IPS-18c (cell line): ENCODE results near the gene GPR89B.
A peak's percentile ranks its signal among the peaks of the same experiment; 100 is the strongest.
"Not testable (repeated sequence)": the region's sequence is repeated elsewhere in the genome, so short reads cannot be mapped to it uniquely, and the experiment has no call there.

Source experiments
- H3K4me3 ChIP-seq: 2 replicates; pipeline ENCODE4 v1.7.0; 2013; ENCODE audit warnings: low read depth, mild to moderate bottlenecking, low read length, moderate library complexity; ENCODE audit not compliant: insufficient read depth
- H3K9me3 ChIP-seq: one replicate; pipeline ENCODE4 v1.6.1; 2013; ENCODE audit warnings: mild to moderate bottlenecking, low read length, moderate library complexity; ENCODE audit not compliant: control insufficient read depth, insufficient read depth

GPR89B gene

DNA sequence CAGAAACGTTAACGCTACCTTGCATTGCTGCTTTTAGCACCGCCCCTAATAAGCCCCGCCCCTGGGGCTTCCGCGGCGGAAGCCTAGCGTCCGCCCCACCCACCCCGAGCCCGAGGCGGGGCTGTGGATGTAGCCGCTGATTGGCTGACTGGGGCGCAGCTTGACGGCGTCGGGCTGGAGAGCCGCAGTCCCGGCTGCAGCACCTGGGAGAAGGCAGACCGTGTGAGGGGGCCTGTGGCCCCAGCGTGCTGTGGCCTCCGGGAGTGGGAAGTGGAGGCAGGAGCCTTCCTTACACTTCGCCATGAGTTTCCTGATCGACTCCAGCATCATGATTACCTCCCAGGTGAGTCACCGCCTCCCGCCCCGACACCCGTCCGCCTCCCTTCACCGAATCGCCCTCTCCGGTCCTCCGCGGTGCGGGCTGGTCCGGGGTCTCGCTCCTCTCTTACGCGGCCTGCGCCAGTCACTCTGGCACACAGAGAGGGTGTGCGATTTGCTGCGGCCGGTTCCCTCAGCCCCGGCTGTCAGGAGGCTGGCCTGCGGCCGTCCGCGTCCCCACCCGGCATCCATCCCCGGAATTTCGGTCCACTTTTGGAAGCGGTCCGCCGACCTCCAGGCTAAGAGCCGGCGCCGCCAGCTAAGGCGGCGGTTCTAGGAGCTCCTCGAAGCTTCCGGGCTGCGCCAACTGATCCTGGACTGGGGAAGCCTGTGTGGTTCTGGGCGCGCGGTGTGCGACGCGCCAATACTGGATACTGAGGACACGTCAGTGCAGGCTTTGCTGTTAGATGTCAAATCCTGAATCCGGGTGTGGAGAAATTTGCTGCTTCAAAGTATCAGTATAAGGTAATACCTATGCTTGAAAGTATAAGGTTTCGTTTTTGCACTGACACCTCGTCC is at the start of gene GPR89B:
TSS of gene GPR89B (plus strand) at position 185 of the 897 bp plus-strand sequence. CDS start at position 302, 117 bp downstream.
- H3K9me3 ChIP-seq = not testable (repeated sequence)
- peak within 1 kb of the TSS; percentile 78 for H3K4me3 ChIP-seq

GRCh38 chr1:147879911-147880310 is 48.3 kb upstream of the GPR89B start:
- H3K4me3 ChIP-seq = no peak overlapping the region

DNA sequence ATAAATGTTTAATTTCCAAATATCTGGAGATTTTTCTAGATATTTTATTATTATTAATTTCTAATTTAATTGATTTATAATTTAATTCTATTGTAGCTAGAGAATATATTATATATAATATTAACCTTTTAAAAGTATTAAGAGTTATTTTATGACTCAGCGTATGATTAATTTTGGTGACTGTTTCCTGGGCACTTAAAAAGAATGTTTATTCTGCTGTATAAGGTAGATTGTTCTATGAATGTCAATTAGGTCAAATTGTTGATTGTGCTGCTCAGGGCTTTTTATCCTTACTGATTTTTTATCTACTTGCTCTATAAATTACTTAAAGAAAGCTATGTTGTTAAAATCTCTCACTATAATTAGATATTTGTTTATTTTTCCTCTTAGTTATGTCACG is 45.7 kb upstream of the GPR89B start:
- Histone ChIP-seq H3K4me3 (no peak overlapping the region), H3K9me3 (no peaks in the 10 kb centered on the region)

More at GRCh38 chr1:147879911-147880310, 48.3 kb upstream of the GPR89B start:
- H3K9me3 ChIP-seq = no peaks in the 10 kb centered on the region

- Histone ChIP-seq H3K4me3 (no peak overlapping the region), H3K9me3 (no peaks in the 10 kb centered on the region)
Measured at GRCh38 chr1:147890177-147890790, 37.9 kb upstream of the GPR89B start.

DNA sequence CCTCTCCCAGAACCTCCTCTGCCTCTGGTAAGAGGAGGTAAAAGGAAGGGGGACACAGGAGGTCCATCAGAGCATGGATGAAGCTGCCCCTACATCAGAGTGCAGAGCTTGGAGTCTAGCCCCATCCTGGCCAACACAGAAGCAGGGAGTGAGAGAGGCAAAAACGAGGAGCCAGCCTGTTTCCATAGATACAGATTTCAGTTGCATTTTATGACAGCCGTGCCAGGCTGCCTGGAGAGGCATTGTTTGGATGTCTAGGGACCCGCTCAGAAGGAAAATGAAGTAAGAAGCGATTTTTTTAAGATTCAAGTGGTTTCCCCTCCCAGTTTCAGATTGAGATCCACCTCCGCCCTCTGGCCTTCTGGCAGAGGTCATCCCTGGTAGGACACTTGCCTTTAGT is 37.1 kb upstream of the GPR89B start:
- Histone ChIP-seq H3K4me3 (no peak overlapping the region), H3K9me3 (no peaks in the 10 kb centered on the region)

DNA sequence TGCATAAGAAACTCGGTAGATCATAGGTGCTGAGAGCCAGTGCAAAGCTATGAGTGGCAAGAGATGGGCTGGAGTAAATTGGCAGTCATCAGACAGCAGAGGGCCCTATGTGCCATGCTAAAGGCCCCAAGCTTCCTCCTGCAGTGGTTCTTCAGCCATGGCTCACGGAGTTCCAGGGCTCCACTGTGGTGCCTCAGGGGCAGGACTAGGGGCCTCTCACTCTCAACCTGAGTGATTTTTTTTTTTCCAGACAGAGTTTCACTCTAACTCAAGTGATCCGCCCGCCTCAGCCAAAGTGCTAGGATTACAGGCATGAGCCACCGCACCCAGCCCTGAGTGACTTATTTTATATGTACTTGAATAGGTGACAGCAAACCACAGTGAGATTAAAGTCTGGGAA is 36.0 kb upstream of the GPR89B start:
- Histone ChIP-seq H3K9me3 (no peaks in the 10 kb centered on the region), H3K4me3 (no peak overlapping the region)

DNA sequence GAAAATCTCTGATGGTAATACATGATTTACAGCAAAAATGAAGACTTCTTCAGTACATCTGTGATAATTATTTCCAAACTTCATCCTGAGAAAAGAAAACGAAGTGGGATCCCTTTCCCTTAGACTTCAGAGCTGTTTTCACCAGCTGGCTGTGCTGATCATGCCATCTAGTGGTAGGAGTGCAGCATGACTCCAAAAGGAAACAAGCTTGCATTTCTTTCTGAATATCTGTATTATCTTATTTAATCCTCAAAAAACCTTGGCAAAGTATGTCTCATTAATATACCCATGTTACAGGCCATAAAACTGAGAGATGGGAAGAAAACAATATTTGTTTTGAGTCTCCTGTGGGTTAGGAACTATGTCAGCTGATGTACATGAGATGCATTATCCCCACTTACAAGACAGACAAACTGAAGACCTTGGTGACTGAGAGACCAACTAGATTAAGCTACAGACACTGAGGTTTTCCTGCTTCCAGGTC is 35.4 kb upstream of the GPR89B start:
- no peak overlapping the region for H3K4me3 ChIP-seq
- no peaks in the 10 kb centered on the region for H3K9me3 ChIP-seq

- Histone ChIP-seq H3K9me3 (no peaks in the 10 kb centered on the region), H3K4me3 (no peak overlapping the region)
Measured at GRCh38 chr1:147895123-147895522, 33.1 kb upstream of the GPR89B start.

DNA sequence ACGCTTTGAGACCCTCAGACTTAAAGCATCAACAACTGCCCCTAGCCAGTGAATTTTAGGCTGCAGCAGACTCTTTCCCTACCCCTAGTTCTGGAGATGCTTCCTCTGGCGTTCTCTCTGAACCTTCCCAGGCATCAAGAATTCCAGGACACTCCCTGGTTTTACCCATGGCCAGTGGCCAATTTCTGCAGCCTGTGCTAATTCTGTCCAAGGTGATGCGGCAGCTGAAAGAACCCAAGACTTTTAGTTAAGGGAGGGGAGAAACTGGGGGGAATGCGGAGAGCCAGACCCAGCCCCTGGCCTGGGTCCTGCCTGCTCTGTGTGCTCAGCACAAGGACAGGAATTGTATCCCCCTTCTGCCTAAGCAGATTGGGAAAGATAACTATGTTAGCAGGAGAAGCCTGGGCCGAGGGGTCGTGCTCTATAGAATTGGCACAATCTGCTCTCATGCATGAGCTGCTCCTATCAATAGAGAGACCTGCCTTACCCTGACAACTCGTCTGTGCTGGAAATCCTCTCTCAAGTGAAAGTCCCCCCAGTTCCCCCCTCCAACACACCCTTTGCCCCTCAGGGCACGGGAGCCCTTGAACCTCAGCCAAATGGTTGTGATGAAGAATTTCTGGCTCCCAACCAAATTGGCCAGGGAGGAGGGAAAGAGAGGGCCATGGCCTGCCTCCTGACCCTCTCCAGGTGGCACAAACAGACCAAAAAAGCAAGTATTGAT is 31.0 kb upstream of the GPR89B start:
- H3K4me3 ChIP-seq = no peak overlapping the region
- no peaks in the 10 kb centered on the region for H3K9me3 ChIP-seq

DNA sequence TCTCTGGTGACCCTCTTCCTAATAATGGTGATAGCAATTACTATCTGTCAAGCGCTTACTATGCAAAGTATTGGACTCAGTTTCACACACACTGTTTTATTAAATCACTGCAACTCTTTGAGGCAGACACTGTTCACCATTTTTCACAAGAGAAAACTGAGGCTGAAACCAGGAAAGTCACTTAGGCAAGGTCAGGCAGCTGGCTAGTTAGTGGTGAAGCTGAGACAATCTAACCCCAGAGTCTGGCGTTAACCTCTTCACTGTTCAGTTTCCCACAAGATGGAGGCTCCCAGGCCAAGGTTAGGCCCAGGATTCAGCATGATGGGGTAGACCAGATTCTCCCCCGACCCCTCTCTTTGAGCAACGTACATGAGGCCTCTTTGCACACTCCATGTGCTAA is 30.4 kb upstream of the GPR89B start:
- no peaks in the 10 kb centered on the region for H3K9me3 ChIP-seq
- H3K4me3 ChIP-seq = no peak overlapping the region

GRCh38 chr1:147902253-147902845 is 25.9 kb upstream of the GPR89B start, which contains the start of gene GJA8:
GJA8 (plus strand) TSS chr1:147902795; CDS start chr1:147907956, 5,161 bp downstream.
- H3K4me3 ChIP-seq = no peak within 1 kb of the TSS
- H3K9me3 ChIP-seq = no peaks in the 10 kb centered on the region

- no peak overlapping the region for H3K4me3 ChIP-seq
- H3K9me3 ChIP-seq = no peaks in the 10 kb centered on the region
Measured at GRCh38 chr1:147904726-147905125, 23.5 kb upstream of the GPR89B start.

GRCh38 chr1:147907786-147908509 is 20.3 kb upstream of the GPR89B start:
- no peak overlapping the region for H3K4me3 ChIP-seq
- no peaks in the 10 kb centered on the region for H3K9me3 ChIP-seq

GRCh38 chr1:147912553-147912952 is 15.7 kb upstream of the GPR89B start:
- no peak overlapping the region for H3K4me3 ChIP-seq

GRCh38 chr1:147913362-147913942 is 14.8 kb upstream of the GPR89B start:
- no peak overlapping the region for H3K4me3 ChIP-seq
- H3K9me3 ChIP-seq = no peaks in the 10 kb centered on the region

More at GRCh38 chr1:147912553-147912952, 15.7 kb upstream of the GPR89B start:
- H3K9me3 ChIP-seq = no peaks in the 10 kb centered on the region

- H3K9me3 ChIP-seq = no peaks in the 10 kb centered on the region
- H3K4me3 ChIP-seq = no peak overlapping the region
Measured at GRCh38 chr1:147919896-147920295, 8.3 kb upstream of the GPR89B start.
